Left forelimb (tissue), 1 donor: ENCODE measurements around the gene EMC10.

ENCODE experiments used
- DNase-seq: peaks from one replicate; pipeline ENCODE4 v3.0.0-alpha.2; 2018; ENCODE audit warnings: low spot score

The EMC10 gene

GRCh38 chr19:50478901-50479715 lies 2.8 kb downstream of the EMC10 start:
- no peak for DNase-seq

DNA sequence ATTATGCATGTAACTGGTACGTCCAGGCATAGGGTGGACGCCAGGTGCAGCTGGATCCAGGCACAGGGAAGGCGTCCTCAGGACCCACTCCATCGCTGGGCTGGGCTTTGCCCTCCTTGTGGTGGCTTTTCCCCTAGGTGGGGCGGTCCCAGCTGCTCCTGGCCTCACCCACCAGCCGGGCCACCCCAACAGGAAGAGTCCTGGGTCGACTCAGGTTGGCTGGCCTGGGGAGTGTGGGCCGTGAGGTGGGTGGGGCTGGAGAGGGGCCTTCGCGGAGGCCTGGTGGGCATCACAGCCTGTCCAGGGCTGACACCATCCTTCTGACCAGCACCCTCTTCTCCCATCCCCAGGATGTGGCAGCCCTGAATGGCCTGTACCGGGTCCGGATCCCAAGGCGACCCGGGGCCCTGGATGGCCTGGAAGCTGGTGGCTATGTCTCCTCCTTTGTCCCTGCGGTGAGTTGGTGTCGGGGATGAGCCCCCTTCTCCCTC lies 3.5 kb downstream of the EMC10 start:
- no peak for DNase-seq

DNA sequence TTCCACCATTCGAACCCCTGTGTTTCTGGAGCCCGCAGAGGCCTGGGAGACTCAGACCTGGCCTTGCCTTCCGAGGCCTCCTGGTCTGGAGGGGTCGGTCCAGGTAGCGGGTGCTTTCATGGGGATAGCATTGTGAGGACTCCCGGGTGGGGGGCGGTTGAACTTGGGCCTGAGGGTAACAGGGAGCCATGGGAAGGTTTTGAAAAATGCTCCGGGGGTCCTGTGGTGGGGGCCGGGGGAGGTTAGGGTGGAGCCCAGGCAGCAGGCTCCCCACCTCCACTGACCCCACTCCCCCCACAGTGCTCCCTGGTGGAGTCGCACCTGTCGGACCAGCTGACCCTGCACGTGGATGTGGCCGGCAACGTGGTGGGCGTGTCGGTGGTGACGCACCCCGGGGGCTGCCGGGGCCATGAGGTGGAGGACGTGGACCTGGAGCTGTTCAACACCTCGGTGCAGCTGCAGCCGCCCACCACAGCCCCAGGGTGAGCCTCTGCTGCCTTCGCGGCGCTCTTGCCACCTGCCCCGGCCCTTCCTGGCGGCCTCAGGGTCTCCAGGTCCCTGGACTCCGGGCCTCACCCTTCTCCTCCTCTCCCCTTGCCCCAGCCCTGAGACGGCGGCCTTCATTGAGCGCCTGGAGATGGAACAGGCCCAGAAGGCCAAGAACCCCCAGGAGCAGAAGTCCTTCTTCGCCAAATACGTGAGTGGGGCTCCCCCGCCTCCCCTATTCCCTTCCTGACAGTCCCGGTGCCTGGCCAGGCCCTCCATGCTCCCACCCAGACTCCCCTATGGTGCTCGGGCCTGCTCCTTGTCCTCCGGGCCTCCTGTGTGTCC lies 4.2 kb downstream of the EMC10 start:
- no peak for DNase-seq

- no peak for DNase-seq
These were observed 5.2 kb downstream of the EMC10 start for GRCh38 chr19:50481351-50482149.

DNA sequence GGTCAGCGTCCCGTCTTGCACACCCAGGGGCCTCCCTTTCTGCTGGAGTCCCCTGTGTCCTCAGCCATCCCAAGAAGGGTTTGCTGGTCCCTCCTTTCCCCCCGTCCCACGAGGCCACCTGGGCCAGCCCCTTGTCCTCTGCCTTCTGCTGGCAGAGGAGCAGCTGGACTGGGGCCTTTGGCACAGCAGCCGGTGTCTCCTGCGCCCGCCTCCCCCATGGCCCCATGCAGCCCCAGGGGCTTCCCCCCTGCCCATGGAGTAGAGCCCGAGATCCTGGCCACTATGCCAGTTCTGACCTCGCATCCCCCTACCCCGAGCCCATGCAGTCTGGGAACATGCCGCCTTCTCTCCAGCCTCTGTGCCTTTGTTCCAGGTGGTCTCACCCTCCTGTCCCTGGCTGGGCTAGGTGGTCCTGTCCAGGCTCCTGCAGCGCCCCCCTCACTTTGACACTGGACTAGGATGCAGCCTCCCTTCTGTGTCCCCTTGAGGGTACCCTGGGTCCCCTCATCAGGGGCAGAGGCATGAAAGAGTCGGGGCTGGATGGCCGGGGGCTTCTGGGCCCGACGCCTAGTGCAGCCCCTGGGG lies 6.1 kb downstream of the EMC10 start:
- no peak for DNase-seq

DNA sequence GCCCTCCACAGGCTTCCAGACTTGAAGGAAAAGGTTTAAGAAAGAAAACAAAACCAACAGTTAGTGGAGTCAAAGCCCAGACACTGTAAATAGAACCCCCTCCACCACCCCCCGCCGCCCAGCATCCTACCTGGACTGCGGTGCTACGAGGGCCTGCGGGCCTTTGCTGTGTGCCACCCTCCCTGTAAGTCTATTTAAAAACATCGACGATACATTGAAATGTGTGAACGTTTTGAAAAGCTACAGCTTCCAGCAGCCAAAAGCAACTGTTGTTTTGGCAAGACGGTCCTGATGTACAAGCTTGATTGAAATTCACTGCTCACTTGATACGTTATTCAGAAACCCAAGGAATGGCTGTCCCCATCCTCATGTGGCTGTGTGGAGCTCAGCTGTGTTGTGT lies 6.6 kb downstream of the EMC10 start:
- DNase-seq = no peak

DNA sequence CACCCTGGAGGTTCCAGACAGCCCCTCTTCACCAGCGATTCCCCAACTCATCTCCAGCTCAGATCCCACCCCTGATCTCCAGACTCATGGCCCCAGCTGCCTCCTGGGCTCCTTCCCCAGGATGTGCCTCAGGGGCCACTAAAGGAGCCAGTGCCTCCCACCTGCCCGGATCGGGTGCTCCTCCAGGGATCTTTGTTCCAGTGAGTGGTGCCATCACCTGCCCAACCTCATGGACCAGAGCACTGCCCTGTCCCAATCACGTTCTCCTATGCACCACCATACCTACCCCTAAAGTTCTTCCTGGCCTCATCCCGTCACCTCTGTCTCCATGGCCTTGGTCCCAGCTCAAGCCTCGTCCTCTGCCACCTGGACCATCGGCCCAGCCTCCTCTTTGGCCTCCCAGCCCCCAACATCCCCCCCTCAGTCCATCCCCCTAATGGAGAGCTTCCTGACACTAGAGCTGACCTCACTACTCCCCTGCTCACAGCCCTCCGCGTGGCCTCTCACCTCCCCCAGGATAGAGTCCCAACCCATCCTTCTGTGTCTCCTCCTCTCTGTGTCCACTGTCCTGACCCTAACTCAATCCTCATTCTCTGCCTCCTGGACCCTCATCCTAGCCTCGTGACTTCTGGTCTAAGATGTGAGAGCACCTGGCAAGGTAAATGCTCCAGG lies 9.1 kb downstream of the EMC10 start:
- no peak for DNase-seq

DNA sequence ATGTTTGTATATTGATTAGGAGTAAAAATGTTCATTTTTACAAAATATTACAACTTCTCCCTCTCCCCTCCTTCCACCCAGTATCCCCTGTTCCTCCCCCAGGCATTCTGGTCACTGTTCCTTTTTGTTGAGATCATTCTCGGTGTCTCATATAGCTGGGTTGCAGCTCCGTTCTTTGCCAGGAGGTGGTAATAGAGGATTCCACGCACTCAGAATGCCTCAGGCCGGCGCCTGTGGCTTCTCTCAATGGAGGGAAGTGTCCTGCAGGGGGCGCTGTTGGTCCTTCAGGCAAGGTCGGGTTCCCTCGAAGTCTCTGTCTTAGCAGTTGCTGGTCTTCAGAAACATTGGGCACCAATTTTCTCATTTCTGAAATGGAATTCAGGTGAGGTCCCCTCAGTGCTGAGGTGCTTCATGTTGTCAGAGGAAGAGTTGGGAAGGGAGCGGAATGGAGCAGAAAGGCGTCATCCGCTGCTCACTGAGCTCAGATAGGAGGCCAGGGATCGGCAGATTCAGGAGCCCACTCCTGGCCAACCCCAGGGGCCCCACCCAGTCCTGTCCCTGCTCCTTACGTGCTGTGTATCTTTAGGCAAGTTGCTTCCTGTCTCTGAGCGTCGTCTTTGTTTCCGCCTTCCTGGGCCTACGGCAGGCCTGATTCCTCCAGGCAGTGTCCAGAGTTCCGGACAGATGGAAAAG lies 10.7 kb downstream of the EMC10 start:
- no peak for DNase-seq

DNA sequence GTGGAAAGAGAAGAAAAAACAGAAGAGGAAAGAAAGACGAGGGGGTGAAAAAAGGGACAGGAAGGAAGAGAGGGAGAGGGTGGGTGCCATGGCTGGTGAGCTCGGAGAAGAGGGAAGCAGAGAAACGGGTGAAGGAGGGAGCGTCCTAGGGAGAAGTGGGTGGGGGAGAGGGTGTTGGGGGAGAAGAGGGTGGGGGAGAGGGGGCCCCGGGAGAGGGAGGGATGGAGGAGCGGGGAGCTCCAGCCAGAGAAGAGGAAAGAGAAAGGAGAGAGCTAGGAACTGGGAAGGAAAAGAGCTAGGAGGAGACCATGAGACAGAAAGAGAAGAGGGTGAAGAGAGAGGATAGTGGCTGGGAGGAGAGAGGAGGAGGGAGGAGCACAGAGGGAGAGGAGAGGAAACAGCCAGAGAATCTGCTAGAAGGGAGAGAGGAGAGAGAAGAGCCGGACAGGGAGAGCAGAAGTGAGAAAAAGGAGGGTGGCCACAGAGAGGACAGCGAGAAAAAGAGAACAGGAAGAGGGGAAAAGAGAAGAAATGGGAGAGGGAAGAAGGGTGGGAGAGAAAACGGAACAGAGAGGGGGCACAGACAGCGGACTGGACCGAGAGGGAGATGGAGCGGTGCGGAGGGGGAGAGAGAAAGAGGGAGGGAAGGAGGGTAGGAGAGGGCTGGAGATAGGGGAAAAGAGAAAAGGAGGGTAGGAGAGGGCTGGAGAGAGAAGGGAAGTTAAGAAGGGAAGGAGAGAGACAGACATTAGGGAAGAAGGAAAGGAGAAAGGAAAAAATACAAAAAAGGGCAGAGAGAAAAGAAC lies 12.3 kb downstream of the EMC10 start:
- no peak for DNase-seq

DNA sequence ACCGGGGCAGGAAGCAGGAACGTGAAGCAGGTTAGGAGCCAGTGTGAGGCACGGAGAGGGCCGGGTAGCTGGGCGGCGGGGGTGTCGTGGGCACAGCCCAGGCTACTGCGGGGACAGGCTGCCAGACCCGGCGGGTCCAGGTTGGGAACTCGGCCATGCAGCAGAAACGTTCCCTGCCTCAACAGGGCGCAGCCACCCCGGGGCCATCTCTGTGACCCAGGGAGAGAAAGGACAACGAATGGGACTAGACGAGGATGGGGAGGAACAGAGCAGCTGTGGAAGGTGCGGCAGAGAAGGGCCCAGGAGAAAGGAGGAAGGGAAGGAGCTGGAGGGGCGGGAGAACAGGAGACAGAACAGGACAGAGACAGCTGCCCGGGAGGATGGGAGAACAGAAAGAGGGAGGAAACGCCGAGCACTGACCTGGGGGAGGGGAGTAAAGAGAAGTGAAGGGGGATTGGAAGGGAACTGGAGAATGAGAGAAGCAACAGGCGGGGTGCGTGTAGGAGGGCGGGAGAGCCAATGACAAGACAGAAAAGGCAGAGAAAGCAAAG lies 13.2 kb downstream of the EMC10 start:
- no peak for DNase-seq

DNA sequence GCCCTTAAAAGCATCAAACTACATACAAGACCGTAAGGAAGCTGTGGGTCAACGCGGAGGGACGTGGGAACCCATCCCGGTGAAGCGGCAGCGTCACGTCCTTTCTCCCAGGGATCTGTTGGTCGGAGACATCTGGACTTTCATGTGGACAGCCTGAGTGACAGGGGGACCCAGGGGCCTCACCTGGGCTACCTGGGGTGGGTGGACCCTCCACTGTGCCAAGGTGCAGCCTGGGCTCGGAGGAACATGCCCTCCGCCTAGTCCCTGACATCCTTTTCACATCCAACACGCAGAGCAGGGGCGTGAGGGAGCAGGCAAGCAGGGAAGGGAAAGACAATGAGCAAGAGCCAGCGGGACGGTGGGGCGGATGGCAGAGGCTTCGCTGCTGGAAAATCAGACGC lies 14.1 kb downstream of the EMC10 start:
- no peak for DNase-seq

GRCh38 chr19:50490991-50491472 lies 14.7 kb downstream of the EMC10 start:
- DNase-seq = no peak

DNA sequence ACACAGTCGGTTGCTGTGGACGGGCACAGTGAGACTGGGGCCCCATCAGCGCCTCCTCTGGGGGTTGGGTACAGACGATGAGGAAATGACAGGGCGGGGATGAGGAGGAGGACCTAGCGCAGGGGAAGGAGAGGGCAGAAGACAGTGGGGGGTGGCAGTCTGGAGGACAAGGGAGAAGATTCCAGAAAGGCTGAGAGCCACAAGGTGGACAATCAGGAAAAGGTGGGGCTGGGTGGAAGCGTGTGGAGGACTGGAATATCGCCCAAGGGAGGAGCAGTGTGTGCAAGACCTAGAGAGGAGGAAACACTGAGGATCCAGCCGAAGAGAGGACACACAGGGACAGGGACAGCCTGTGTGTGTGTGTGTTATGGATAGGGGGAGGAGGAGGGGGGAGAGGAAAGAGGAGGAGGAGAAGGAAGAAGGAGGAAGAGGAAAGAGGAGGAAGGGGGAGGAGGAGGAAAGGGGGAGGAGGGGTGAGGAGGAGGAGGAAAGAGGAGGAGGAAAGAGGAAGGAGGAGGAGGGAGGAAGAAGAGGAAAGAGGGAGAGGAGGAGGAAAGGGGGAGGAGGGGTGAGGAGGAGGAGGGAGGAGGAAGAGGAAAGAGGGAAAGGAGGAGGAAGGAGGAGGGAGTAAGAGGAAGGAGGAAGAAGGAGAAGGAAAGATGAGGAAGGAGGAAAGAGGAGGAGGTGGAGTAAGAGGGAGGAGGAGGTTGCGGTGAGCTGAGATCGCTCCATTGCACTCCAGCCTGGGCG lies 16.2 kb downstream of the EMC10 start:
- DNase-seq = no peak

GRCh38 chr19:50493171-50493570 lies 16.9 kb downstream of the EMC10 start:
- DNase-seq = no peak

DNA sequence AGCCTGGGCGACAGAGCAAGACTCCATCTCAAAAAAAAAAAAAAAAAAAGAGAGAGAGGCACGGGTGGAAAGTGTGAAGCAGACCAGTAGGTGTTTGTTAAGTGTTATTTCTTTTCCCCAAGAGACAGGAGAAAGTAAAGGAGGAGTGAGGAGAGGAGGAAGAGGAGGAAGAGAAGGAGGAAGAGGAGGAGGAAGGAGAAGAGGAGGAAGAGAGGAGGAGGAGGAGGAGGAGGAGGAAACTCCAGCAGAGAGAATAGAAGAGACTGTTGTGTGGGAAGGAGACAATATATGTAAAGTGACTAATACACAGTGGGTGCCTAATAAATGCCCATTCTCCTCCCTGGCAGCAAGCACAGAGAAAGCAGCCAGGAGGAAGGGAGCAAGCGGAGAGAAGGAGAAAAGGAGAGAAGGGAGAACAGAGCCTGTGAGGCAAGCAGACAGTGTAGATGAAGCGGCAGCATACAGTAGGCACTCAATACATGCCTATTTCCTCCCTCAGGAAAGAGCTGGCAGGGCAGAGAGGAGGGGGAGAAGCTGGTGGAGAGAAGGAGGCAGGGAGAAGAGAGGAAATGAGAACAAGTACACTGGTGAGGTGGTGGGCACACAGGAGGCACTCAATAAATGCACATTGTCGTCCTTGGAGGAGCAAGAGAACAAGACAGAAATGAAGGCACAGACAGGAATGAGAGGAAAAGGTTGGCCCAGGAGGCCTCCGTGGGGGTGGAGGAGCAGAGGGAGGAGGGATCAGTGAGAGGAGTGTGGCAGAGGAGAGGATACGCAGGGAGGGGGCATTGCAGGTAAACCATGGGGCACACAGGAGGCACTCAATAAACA lies 18.1 kb downstream of the EMC10 start:
- no peak for DNase-seq

GRCh38 chr19:50495020-50495531 lies 18.8 kb downstream of the EMC10 start:
- no peak for DNase-seq

DNA sequence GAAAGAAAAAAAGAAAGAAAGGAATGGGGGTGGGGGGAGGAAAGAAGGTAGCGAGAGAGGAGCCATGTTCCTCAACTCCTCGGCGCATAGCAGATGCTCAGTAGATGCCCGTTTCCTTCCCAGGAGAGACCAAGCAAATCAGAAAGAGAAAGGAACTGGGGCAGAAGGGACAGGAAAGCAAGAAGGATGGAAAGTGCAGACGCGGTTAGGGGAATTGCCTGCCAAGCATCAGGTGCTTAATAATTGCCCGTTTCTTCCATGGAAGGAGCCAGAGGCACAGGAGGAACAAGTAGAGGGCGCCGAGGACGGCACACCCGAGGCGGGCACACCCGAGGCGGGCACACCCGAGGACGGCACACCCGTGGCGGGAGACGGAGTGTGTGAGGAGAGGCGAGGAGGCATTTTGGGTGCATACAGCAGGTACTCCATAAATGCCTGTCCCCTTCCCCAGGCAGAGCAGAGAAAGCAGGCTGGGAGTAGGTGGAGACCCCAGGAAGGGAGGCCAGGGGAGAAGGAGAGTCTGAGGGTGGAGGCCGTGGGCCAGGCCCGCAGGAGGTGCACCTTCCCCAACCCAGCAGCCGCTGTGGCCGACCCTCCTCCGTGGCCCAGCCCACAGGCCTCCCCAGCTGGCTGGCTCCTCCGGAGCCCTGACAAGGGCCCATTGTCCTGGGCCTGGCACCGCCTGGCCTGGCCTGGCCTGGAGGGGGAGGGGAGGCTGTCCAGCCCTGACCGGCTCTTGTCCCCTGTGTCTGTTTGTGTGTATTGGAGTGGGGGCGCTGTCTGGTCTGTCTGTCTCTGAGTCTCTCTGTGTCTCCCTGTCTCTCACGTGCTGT lies 20.1 kb downstream of the EMC10 start:
- no peak for DNase-seq
